ENCODE results near the gene HMBS.

DNA sequence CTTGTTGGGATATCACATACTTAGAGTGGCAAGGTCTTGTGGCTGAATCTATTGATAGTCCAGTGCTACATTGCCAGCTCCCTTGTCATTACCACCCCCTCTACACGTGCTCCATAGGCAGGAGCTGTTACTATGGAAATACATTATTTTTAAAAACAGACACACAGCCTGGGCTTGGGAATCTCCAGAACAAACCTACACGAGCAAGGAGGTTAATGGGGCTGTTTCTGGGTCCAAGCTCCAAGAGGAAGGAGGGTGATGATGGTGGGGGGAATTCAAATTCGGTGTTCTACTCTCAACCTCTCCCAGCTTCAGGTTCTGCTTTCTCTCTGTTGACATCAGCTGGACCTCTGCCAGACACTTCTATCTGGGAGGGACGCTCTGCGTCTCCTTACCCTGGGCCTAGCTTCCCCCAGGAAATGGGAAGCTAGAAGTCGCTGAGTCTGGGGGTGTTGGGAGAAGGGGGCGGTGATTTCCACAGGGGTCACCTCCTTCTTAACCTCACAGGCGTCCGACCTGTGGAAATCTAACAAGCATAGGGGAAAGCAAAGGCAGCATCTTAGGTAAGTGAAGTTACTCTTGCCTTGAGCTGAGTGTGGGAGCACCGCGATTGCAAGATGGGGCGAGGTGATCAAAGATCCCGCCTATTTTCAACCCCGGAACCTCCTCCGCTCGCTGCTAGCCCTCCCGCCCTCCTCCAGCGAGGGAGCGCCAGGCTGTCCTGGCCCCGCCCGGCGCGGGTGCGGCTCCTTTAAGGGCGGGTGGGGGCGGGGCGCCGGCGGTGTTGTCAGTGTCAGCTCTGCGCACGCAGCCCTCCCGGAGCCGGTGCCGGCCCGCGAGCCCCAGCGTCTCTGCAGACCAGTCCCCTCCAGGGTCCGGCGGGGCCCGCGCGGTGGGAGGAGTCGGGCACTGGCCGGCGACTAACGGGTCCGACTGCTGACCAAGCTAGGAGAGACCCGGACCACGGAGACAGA is 22.2 kb downstream of the HMBS start, which contains the start of gene C2CD2L:
- TF ChIP-seq, protein P1, sequence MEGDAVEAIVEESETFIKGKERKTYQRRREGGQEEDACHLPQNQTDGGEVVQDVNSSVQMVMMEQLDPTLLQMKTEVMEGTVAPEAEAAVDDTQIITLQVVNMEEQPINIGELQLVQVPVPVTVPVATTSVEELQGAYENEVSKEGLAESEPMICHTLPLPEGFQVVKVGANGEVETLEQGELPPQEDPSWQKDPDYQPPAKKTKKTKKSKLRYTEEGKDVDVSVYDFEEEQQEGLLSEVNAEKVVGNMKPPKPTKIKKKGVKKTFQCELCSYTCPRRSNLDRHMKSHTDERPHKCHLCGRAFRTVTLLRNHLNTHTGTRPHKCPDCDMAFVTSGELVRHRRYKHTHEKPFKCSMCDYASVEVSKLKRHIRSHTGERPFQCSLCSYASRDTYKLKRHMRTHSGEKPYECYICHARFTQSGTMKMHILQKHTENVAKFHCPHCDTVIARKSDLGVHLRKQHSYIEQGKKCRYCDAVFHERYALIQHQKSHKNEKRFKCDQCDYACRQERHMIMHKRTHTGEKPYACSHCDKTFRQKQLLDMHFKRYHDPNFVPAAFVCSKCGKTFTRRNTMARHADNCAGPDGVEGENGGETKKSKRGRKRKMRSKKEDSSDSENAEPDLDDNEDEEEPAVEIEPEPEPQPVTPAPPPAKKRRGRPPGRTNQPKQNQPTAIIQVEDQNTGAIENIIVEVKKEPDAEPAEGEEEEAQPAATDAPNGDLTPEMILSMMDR (optimal IDR thresholded peaks at IDR 0.05 in 1 of 3, IDR thresholded peaks at IDR 0.05 in 1 of 3, conservative IDR thresholded peaks at IDR 0.05 in 1 of 3; ENCODE audit: extremely low read depth in 1 of 3, insufficient read depth in 2 of 3, low read length in 3 of 3): no peak
- TF ChIP-seq EZH2 (IDR thresholded peaks at IDR 0.05; ENCODE audit: low read length): no peak

Data from keratinocyte (primary cell).